AG04450 (cell line): ENCODE results near the gene BCL11A. TPM values are rescaled to one million over a fixed set of nuclear protein-coding genes. Genes with fewer than 3 reads are reported as not detected.

Experiments
- CTCF ChIA-PET: fragments of 300-600, 350-600 bp; formaldehyde crosslinking; extraction: SDS; loops from one replicate; lab custom pipeline; 2022; ENCODE audit warnings: antibody characterized with exemption, inconsistent platforms; lab: Charles Lee
- POLR2A ChIA-PET: fragments of 350-600 bp; formaldehyde crosslinking; extraction: SDS; loops from one replicate; lab custom pipeline; 2021; ENCODE audit warnings: antibody characterized with exemption, inconsistent platforms; lab: Yijun Ruan, JAX
- DNase-seq: peaks from one replicate; pipeline ENCODE4 v3.0.0-alpha.2; 2011; ENCODE audit warnings: low read depth, low spot score
- H3K27ac ChIP-seq: one replicate; pipeline ENCODE4 v1.5.1; 2012; ENCODE audit warnings: low read depth, low read length, control low read depth
- H3K27me3 ChIP-seq: one replicate; pipeline ENCODE4 v1.6.0; 2012; ENCODE audit warnings: low read length; ENCODE audit not compliant: control insufficient read depth, insufficient read depth
- H3K4me3 ChIP-seq: 2 replicates; pipeline ENCODE4 v1.5.1; 2011; ENCODE audit warnings: mild to moderate bottlenecking, low read depth, low read length, control low read depth
- H3K9me3 ChIP-seq: 2 replicates; pipeline ENCODE4 v1.5.1; 2012; ENCODE audit warnings: low read length; ENCODE audit not compliant: control insufficient read depth, insufficient read depth
- CTCF ChIP-seq: IDR thresholded peaks from 2 replicates; pipeline ENCODE4 v1.5.1; 2011; ENCODE audit warnings: low read depth, low read length, control low read depth, inconsistent platforms
- polyA plus RNA-seq: library from polyadenylated mRNA; depleted of rRNA; stranded (reverse); fragments of >200 nt; gene quantifications from 2 replicates; pipeline ENCODE4 v1.2.3, GENCODE V29; 2011

BCL11A gene
- polyA plus RNA-seq, 1 experiment = 1.1 TPM

GRCh38 chr2:60540074-60540473 lies 13.4 kb downstream of the BCL11A start:
- no peaks in the 10 kb centered on the region for H3K27me3 ChIP-seq
- CTCF ChIA-PET = interaction anchor here (0.5 to 4.4 kb wide), 3 partner anchors 10 to 1965 kb away, joined by 3 to 28 read pairs (median 3); no protein-coding TSS in a partner anchor
- no peak overlapping the region for H3K4me3 ChIP-seq
- H3K27ac ChIP-seq = no peak overlapping the region
- H3K9me3 ChIP-seq = no peaks in the 10 kb centered on the region
- no peak for TF ChIP-seq CTCF
- POLR2A ChIA-PET = no interaction called here
- DNase-seq = no peak

- Histone ChIP-seq H3K9me3 (no peaks in the 10 kb centered on the region), H3K4me3 (no peak overlapping the region), H3K27me3 (no peaks in the 10 kb centered on the region), H3K27ac (no peak overlapping the region)
- DNase-seq = no peak
- ChIA-PET POLR2A (no interaction called here), CTCF (interaction anchor here (0.6 to 4.4 kb wide), 4 partner anchors 9 to 1514 kb away, joined by 3 to 28 read pairs (median 7); no protein-coding TSS in a partner anchor)
- TF ChIP-seq CTCF = no peak
Measured at GRCh38 chr2:60539140-60539539, 14.3 kb downstream of the BCL11A start.

GRCh38 chr2:60538101-60538500 lies 15.4 kb downstream of the BCL11A start:
- H3K4me3 ChIP-seq = no peak overlapping the region
- CTCF ChIA-PET = interaction anchor here (1.5 kb wide), 1 partner anchor 98 kb away, joined by 3 read pairs; no protein-coding TSS in a partner anchor
- POLR2A ChIA-PET = no interaction called here
- H3K27ac ChIP-seq = no peak overlapping the region
- H3K27me3 ChIP-seq = no peaks in the 10 kb centered on the region
- no peaks in the 10 kb centered on the region for H3K9me3 ChIP-seq
- DNase-seq = no peak
- TF ChIP-seq CTCF = no peak

- no peaks in the 10 kb centered on the region for H3K27me3 ChIP-seq
- H3K27ac ChIP-seq = no peak overlapping the region
- POLR2A ChIA-PET = interaction anchor here (1.0 kb wide), 1 partner anchor 20 kb away, joined by 4 read pairs; no protein-coding TSS in a partner anchor
- no peaks in the 10 kb centered on the region for H3K9me3 ChIP-seq
- DNase-seq = no peak
- CTCF ChIA-PET = interaction anchor here (1.5 kb wide), 1 partner anchor 97 kb away, joined by 3 read pairs; no protein-coding TSS in a partner anchor
- no peak overlapping the region for H3K4me3 ChIP-seq
- no peak for TF ChIP-seq CTCF
Measured at GRCh38 chr2:60536746-60537145, 16.7 kb downstream of the BCL11A start.

- TF ChIP-seq CTCF = no peak
- no peaks in the 10 kb centered on the region for H3K27me3 ChIP-seq
- no peaks in the 10 kb centered on the region for H3K9me3 ChIP-seq
- H3K4me3 ChIP-seq = no peak overlapping the region
- no peak for DNase-seq
- CTCF ChIA-PET = interaction anchor here (1.1 kb wide), 2 partner anchors 14 to 25 kb away, joined by 4 to 11 read pairs; no protein-coding TSS in a partner anchor
- POLR2A ChIA-PET = no interaction called here
- no peak overlapping the region for H3K27ac ChIP-seq
Measured at GRCh38 chr2:60535685-60536312, 17.7 kb downstream of the BCL11A start.
